ENCODE data around the gene INO80E.

Gene INO80E

DNA sequence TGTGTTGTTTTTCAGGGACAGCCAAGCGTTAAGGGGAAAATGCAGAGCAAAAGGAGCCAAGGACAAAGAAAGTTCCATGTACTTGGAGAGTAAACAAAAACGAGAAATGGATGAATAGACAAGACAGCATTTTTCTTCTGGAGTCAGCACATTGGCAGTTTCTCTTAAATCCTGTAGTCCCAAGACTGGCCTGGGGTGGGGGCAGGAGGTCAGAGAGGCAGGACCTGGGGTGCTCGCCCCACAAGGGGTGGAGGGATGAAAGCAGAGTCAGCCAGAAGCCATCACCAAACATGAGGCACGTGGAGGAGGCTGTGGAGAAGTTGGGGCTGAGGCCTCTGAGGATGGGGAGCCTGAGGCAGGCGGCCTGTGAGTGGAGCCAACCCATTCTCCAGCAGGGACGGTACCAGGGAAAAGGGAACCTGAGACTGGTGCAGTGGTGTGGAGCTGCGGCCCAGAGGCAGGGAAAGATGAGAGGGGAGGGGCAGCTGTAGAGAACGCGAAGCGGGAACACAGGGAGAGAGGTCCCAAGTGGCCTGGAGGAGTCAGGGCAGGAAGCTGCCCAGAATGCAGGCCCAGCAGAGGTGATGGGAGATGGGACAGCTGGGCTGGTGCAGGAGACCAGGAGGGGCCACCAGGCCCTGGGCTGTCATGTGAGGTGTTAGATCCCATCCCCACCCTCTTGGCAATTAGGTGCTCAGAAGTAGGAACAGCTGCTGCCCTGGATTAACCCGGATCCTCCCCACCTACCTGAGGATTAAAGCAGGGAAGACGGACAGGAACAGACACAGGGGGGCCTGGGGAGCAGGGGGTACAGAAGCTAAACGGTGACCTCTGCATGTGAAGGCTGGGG is 31.8 kb downstream of the INO80E start:
- CTCF ChIA-PET: no interaction called here
- no peak for DNase-seq (ENCODE audit: extremely low spot score)
- POLR2A ChIA-PET: no interaction called here
- TF ChIP-seq, protein P1, sequence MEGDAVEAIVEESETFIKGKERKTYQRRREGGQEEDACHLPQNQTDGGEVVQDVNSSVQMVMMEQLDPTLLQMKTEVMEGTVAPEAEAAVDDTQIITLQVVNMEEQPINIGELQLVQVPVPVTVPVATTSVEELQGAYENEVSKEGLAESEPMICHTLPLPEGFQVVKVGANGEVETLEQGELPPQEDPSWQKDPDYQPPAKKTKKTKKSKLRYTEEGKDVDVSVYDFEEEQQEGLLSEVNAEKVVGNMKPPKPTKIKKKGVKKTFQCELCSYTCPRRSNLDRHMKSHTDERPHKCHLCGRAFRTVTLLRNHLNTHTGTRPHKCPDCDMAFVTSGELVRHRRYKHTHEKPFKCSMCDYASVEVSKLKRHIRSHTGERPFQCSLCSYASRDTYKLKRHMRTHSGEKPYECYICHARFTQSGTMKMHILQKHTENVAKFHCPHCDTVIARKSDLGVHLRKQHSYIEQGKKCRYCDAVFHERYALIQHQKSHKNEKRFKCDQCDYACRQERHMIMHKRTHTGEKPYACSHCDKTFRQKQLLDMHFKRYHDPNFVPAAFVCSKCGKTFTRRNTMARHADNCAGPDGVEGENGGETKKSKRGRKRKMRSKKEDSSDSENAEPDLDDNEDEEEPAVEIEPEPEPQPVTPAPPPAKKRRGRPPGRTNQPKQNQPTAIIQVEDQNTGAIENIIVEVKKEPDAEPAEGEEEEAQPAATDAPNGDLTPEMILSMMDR (IDR thresholded peaks at IDR 0.05; ENCODE audit: control extremely low read depth, extremely low read depth, low read depth, missing control alignments): no peak

GRCh38 chr16:30028438-30029076 is 32.5 kb downstream of the INO80E start:
- ChIA-PET POLR2A (no interaction called here), CTCF (no interaction called here)
- DNase-seq (ENCODE audit: extremely low spot score): no peak
- TF ChIP-seq, protein P1 (IDR thresholded peaks at IDR 0.05; ENCODE audit: control extremely low read depth, extremely low read depth, low read depth, missing control alignments): no peak

DNA sequence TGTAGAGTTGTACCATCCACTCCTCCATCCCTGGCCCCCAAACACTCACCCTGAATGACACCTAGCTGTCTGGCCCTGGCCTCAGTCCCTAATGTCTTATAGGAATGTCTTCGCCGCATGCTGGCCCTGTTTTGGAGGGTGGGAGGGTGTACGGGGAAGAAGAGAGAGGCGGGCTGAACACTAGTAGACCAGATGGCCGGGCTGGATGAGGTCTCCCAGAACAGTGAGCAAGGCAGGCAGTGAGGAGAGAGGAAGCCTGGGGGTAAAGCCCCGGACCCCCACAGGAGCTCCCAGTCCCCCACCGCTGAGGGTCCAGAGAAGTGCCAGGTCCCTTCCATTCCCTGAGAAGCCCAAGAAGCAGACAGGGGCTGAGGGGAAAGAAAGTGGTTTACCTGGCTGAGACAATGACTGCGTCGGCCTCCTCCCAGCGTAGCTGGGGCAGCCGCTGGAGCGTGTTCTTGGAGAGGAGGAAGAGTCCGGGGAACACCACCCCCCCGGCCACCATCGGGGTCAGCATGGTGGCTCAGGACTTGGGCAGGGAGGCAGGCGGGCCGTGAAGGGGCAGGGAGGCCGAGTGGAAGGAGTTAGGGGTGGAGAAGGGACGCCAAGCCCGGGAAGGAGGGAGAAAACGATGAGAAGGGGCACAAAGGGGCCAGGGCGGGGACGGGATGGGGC is 34.1 kb downstream of the INO80E start:
- DNase-seq (ENCODE audit: extremely low spot score): no peak
- CTCF ChIA-PET: no interaction called here
- TF ChIP-seq, protein P1 (IDR thresholded peaks at IDR 0.05; ENCODE audit: control extremely low read depth, extremely low read depth, low read depth, missing control alignments): no peak
- POLR2A ChIA-PET: no interaction called here

GRCh38 chr16:30030841-30031413 is 34.9 kb downstream of the INO80E start, which contains the start of gene TLCD3B:
Gene TLCD3B, minus strand, starts transcription at chr16:30031271. Its CDS starts 744 bp downstream, at chr16:30030527.
- TF ChIP-seq, protein P1 (IDR thresholded peaks at IDR 0.05; ENCODE audit: control extremely low read depth, extremely low read depth, low read depth, missing control alignments): no peak
- no peak for DNase-seq (ENCODE audit: extremely low spot score)
- CTCF ChIA-PET: interaction anchor here (1.0 to 3.8 kb wide), 18 partner anchors 7 to 1085 kb away, joined by 3 to 47 read pairs (median 6); partner anchors contain the start of gene C16orf92
- POLR2A ChIA-PET: no interaction called here

GRCh38 chr16:30031477-30031918 is 35.5 kb downstream of the INO80E start:
- TF ChIP-seq, protein P1 (IDR thresholded peaks at IDR 0.05; ENCODE audit: control extremely low read depth, extremely low read depth, low read depth, missing control alignments): no peak
- POLR2A ChIA-PET: no interaction called here
- no peak for DNase-seq (ENCODE audit: extremely low spot score)
- CTCF ChIA-PET: interaction anchor here (0.7 to 3.8 kb wide), 27 partner anchors 8 to 1086 kb away, joined by 3 to 47 read pairs (median 5); partner anchors contain the start of gene C16orf92

All from GM10248 (cell line).